HEK293 (cell line): ENCODE measurements around the gene MAP3K8.
"Not testable (repeated sequence)": the region's sequence is repeated elsewhere in the genome, so short reads cannot be mapped to it uniquely, and the experiment has no call there.

Experiments
- CTCF ChIA-PET: fragments of 350-600 bp; formaldehyde crosslinking; extraction: SDS; loops from one replicate; lab custom pipeline; 2021; ENCODE audit warnings: antibody characterized with exemption; lab: Yijun Ruan, JAX
- POLR2A ChIA-PET: fragments of 300-600 bp; formaldehyde crosslinking; extraction: SDS; loops from one replicate; lab custom pipeline; 2020; ENCODE audit warnings: antibody characterized with exemption, inconsistent platforms; lab: Yijun Ruan, JAX
- H3K27ac ChIP-seq: fragments of 200-500 bp; sonication (Bioruptor generic); 2 replicates; pipeline ENCODE4 v1.5.1; 2014; ENCODE audit warnings: low read depth, low read length, control low read depth, inconsistent platforms; ENCODE audit errors: extremely low read depth
- H3K36me3 ChIP-seq, 2 experiments: fragments of 200-500 bp in 1 of 2; sonication (Bioruptor generic) in 1 of 2; 1 replicate in 1 of 2; 2 replicates in 1 of 2; pipeline ENCODE4 v1.5.1; 2014 to 2017; ENCODE audit warnings: inconsistent platforms in 2 of 2, low read length in 2 of 2; ENCODE audit not compliant: control insufficient read depth in 2 of 2, insufficient read depth in 1 of 2
- H3K4me1 ChIP-seq: fragments of 200-500 bp; sonication (Bioruptor generic); 2 replicates; pipeline ENCODE4 v1.5.1; 2014; ENCODE audit warnings: mild to moderate bottlenecking, low read length, inconsistent platforms; ENCODE audit not compliant: control insufficient read depth, insufficient read depth
- H3K4me3 ChIP-seq: 2 replicates; pipeline ENCODE4 v1.5.1; 2011; ENCODE audit warnings: low read depth, mild to moderate bottlenecking, control low read depth, low read length, moderate library complexity
- H3K9me3 ChIP-seq: fragments of 200-500 bp; sonication (Bioruptor generic); 2 replicates; pipeline ENCODE4 v1.5.1; 2014; ENCODE audit warnings: low read depth, low read length, inconsistent platforms; ENCODE audit not compliant: control insufficient read depth, insufficient read depth
- MEIS1 ChIP-seq: sonication (generic); formaldehyde crosslinking; IDR thresholded peaks from 2 replicates; pipeline ENCODE4 v1.8.1; 2022; ENCODE audit warnings: missing genetic modification reagents, mild to moderate bottlenecking, borderline replicate concordance
- PRDM2 ChIP-seq: fragments of 450-650 bp; formaldehyde crosslinking; IDR thresholded peaks from 2 replicates; pipeline ENCODE4 v1.5.1; 2016; ENCODE audit warnings: missing biosample characterization, missing genetic modification characterization, borderline replicate concordance
- ZBTB1 ChIP-seq: fragments of 450-650 bp; formaldehyde crosslinking; IDR thresholded peaks from 2 replicates; pipeline ENCODE4 v1.5.1; 2016; ENCODE audit warnings: missing biosample characterization, missing genetic modification characterization
- ZBTB44 ChIP-seq: fragments of 450-650 bp; IDR thresholded peaks from 2 replicates; pipeline ENCODE4 v1.5.1; 2018; ENCODE audit warnings: missing biosample characterization, mild to moderate bottlenecking, missing genetic modification characterization
- ZNF114 ChIP-seq: fragments of 450-650 bp; formaldehyde crosslinking; IDR thresholded peaks from 2 replicates; pipeline ENCODE4 v1.5.0; 2017; ENCODE audit warnings: missing biosample characterization, missing genetic modification characterization
- ZNF335 ChIP-seq: fragments of 450-650 bp; formaldehyde crosslinking; conservative IDR thresholded peaks from 2 replicates; pipeline ENCODE4 v1.5.1; 2016; ENCODE audit warnings: missing biosample characterization, missing genetic modification characterization
- ZNF341 ChIP-seq: fragments of 450-650 bp; formaldehyde crosslinking; IDR thresholded peaks from 2 replicates; pipeline ENCODE4; 2016; ENCODE audit warnings: low read depth, missing biosample characterization, missing genetic modification characterization
- ZNF391 ChIP-seq: fragments of 450-650 bp; formaldehyde crosslinking; IDR thresholded peaks from 2 replicates; pipeline ENCODE4 v1.5.1; 2016; ENCODE audit warnings: low read depth, missing biosample characterization, missing genetic modification characterization, borderline replicate concordance
- ZNF48 ChIP-seq: fragments of 450-650 bp; formaldehyde crosslinking; IDR thresholded peaks from 2 replicates; pipeline ENCODE4 v1.5.1; 2016; ENCODE audit warnings: missing biosample characterization, missing genetic modification characterization
- ZNF548 ChIP-seq: fragments of 450-650 bp; formaldehyde crosslinking; IDR thresholded peaks from 2 replicates; pipeline ENCODE4 v1.5.1; 2016; ENCODE audit warnings: missing biosample characterization, missing genetic modification characterization
- ZNF558 ChIP-seq: fragments of 450-650 bp; formaldehyde crosslinking; IDR thresholded peaks from 2 replicates; pipeline ENCODE4 v1.5.1; 2016; ENCODE audit warnings: missing biosample characterization, missing genetic modification characterization
- ZNF629 ChIP-seq: fragments of 450-650 bp; formaldehyde crosslinking; IDR thresholded peaks from 2 replicates; pipeline ENCODE4 v1.5.1; 2017; ENCODE audit warnings: missing biosample characterization, missing genetic modification characterization
- ZNF645 ChIP-seq: fragments of 450-650 bp; formaldehyde crosslinking; IDR thresholded peaks from 2 replicates; pipeline ENCODE4; 2016; ENCODE audit warnings: missing biosample characterization, missing genetic modification characterization
- ZNF785 ChIP-seq: fragments of 450-650 bp; formaldehyde crosslinking; IDR thresholded peaks from 2 replicates; pipeline ENCODE4 v1.5.1; 2016; ENCODE audit warnings: missing biosample characterization, missing genetic modification characterization
- ZNF843 ChIP-seq: fragments of 450-650 bp; formaldehyde crosslinking; IDR thresholded peaks from 2 replicates; pipeline ENCODE4 v1.5.1; 2016; ENCODE audit warnings: missing biosample characterization, missing genetic modification characterization

The MAP3K8 gene

GRCh38 chr10:30422151-30422695 lies 11.8 kb upstream of the MAP3K8 start (continued):
- TF ChIP-seq PRDM2 (no peak), ZNF391 (no peak), MEIS1 (CRISPR knock-in tag) (no peak)

GRCh38 chr10:30422981-30423654 lies 10.9 kb upstream of the MAP3K8 start:
- TF ChIP-seq ZNF843 (tag by site-specific recombination) (no peak), ZBTB44 (tag by site-specific recombination) (peak; percentile 72; the same call in 1 of the 2 replicates), ZNF335 (tag by site-specific recombination) (0 out of 2 replicates have a peak, but pooled peaks have one; percentile 40)
- H3K9me3 ChIP-seq = no peaks in the 10 kb centered on the region
- H3K27ac ChIP-seq = no peak overlapping the region
- CTCF ChIA-PET = interaction anchor here (0.6 to 1.5 kb wide), 4 partner anchors 9 to 162 kb away, joined by 3 to 7 read pairs (median 4); no protein-coding TSS in a partner anchor
- no peaks in the 10 kb centered on the region for H3K36me3 ChIP-seq
- no peak overlapping the region for H3K4me3 ChIP-seq
- POLR2A ChIA-PET = interaction anchor here (0.9 to 2.2 kb wide), 2 partner anchors 11 to 15 kb away, joined by 3 to 13 read pairs; partner anchors contain the start of gene MAP3K8
- no peaks in the 10 kb centered on the region for H3K4me1 ChIP-seq

- CTCF ChIA-PET = interaction anchor here (0.6 to 1.0 kb wide), 2 partner anchors 10 to 64 kb away, joined by 4 read pairs; no protein-coding TSS in a partner anchor
- not testable (repeated sequence) for H3K9me3 ChIP-seq, H3K36me3 ChIP-seq, H3K4me1 ChIP-seq, H3K27ac ChIP-seq, H3K4me3 ChIP-seq
- POLR2A ChIA-PET = interaction anchor here (0.9 to 2.2 kb wide), 2 partner anchors 10 to 14 kb away, joined by 3 to 13 read pairs; partner anchors contain the start of gene MAP3K8
These were observed 10.2 kb upstream of the MAP3K8 start for GRCh38 chr10:30423655-30424275.

GRCh38 chr10:30425336-30426075 lies 8.5 kb upstream of the MAP3K8 start:
- Histone ChIP-seq H3K9me3 (no peaks in the 10 kb centered on the region), H3K36me3 (no peaks in the 10 kb centered on the region), H3K27ac (no peak overlapping the region), H3K4me3 (no peak overlapping the region), H3K4me1 (no peaks in the 10 kb centered on the region)
- POLR2A ChIA-PET = no interaction called here
- CTCF ChIA-PET = interaction anchor here (0.6 kb wide), 1 partner anchor 185 kb away, joined by 3 read pairs; no protein-coding TSS in a partner anchor
- no peak for TF ChIP-seq ZBTB1 (tag by site-specific recombination)
- TF ChIP-seq ZNF785 (tag by site-specific recombination) = no peak
- no peak for TF ChIP-seq ZNF48
- TF ChIP-seq ZNF548 (tag by site-specific recombination) = no peak
- no peak for TF ChIP-seq ZNF629 (tag by site-specific recombination)
- TF ChIP-seq ZNF558 (tag by site-specific recombination) = no peak
- no peak for TF ChIP-seq ZNF341 (tag by site-specific recombination)
- no peak for TF ChIP-seq ZNF114 (tag by site-specific recombination)
- no peak for TF ChIP-seq ZNF645 (tag by site-specific recombination)
